HepG2 (cell line): ENCODE data around the gene IL11RA. TPM values are rescaled to one million over a fixed set of nuclear protein-coding genes. Genes with fewer than 3 reads are reported as not detected.

Experiments used
- ATAC-seq: fragments of 200-7000 bp; cut with Tn5 transposase; 3 replicates; pipeline ENCODE4 v1.9.1; 2020; ENCODE audit warnings: mild to moderate bottlenecking, moderate library complexity
- BruUV-seq: library from RNA; stranded (reverse); fragments of 400-500 nt; replicated peaks from 2 replicates; lab custom pipeline; 2021; lab: Mats Ljungman, UMichigan
- CTCF ChIA-PET: fragments of 300-600 bp; formaldehyde crosslinking; extraction: SDS; loops from one replicate; lab custom pipeline; 2021; ENCODE audit warnings: low total read pairs, inconsistent platforms, low intra/inter-chr PET ratio; lab: Yijun Ruan, JAX
- POLR2A ChIA-PET: fragments of 350-600 bp; sonication (Branson Sonifier 250); formaldehyde crosslinking; loops from one replicate; lab custom pipeline; 2020; ENCODE audit warnings: antibody characterized with exemption, inconsistent platforms; lab: Yijun Ruan, JAX
- DNase-seq: peaks from one replicate; pipeline ENCODE4 v3.0.0-alpha.2; 2015; ENCODE audit warnings: low spot score
- FAIRE-seq: peaks from 3 replicates; lab custom pipeline; 2011; peaks lifted over from hg19 to GRCh38; lab: Jason Lieb, UNC
- H2AFZ ChIP-seq: one replicate; pipeline ENCODE4 v1.6.1; 2011; ENCODE audit warnings: low read length, inconsistent platforms
- H3K27ac ChIP-seq: fragments of 300-600 bp; 3 replicates; pipeline ENCODE4 v1.8.0; 2011; ENCODE audit warnings: mixed run types, mild to moderate bottlenecking, mixed read lengths, low read length, inconsistent platforms; ENCODE audit not compliant: insufficient read depth; ENCODE audit errors: extremely low read length
- H3K27me3 ChIP-seq, 2 experiments: fragments of 200-600 bp in 1 of 2; 2 replicates in 1 of 2; 3 replicates in 1 of 2; pipeline versions ENCODE4 v1.6.0 to v1.8.0; 2011; ENCODE audit warnings: low read length in 2 of 2, mild to moderate bottlenecking in 2 of 2, moderate library complexity in 2 of 2, inconsistent platforms in 1 of 2; ENCODE audit not compliant: insufficient read depth in 2 of 2, control insufficient read depth in 1 of 2
- H3K36me3 ChIP-seq, 2 experiments: fragments of 200-600 bp in 1 of 2; replicated peaks in 1 of 2; 2 replicates in 1 of 2; 3 replicates in 1 of 2; pipeline versions ENCODE4 v1.5.1 to v1.8.0; 2011; ENCODE audit warnings: low read length in 2 of 2, inconsistent platforms in 1 of 2; ENCODE audit not compliant: insufficient read depth in 2 of 2, control insufficient read depth in 1 of 2
- H3K4me1 ChIP-seq: 2 replicates; pipeline ENCODE4 v1.5.1; 2012; ENCODE audit warnings: low read length, inconsistent platforms; ENCODE audit not compliant: insufficient read depth
- H3K4me2 ChIP-seq: 2 replicates; pipeline ENCODE4 v1.6.0; 2011; ENCODE audit warnings: low read depth, low read length, inconsistent platforms
- H3K4me3 ChIP-seq, 3 experiments: fragments of 200-600 bp in 1 of 3; sonication (generic), shearing (Covaris generic) in 1 of 3; replicated peaks in 1 of 3; 2 replicates each; pipeline ENCODE4 v1.5.1; 2011 to 2016; ENCODE audit warnings: low read length in 3 of 3, inconsistent platforms in 2 of 3, low read depth in 2 of 3, mild to moderate bottlenecking in 2 of 3, control low read depth in 1 of 3, mixed read lengths in 1 of 3; ENCODE audit not compliant: insufficient read depth in 1 of 3
- H3K79me2 ChIP-seq: one replicate; pipeline ENCODE4 v1.6.1; 2011; ENCODE audit warnings: low read length, inconsistent platforms; ENCODE audit not compliant: insufficient read depth
- H3K9ac ChIP-seq: 2 replicates; pipeline ENCODE4 v1.6.0; 2011; ENCODE audit warnings: mild to moderate bottlenecking, low read depth, low read length, inconsistent platforms; ENCODE audit not compliant: insufficient read depth
- H3K9me3 ChIP-seq: 2 replicates; pipeline ENCODE4 v1.5.1; 2012; ENCODE audit warnings: mild to moderate bottlenecking, low read length
- H4K20me1 ChIP-seq: 2 replicates; pipeline ENCODE4 v1.6.0; 2011; ENCODE audit warnings: inconsistent platforms, mild to moderate bottlenecking, low read length, moderate library complexity; ENCODE audit not compliant: insufficient read depth
- FOSL2 ChIP-seq: sonication (generic); formaldehyde crosslinking; IDR thresholded peaks from 2 replicates; pipeline ENCODE4 v1.4.0; 2020; ENCODE audit warnings: missing genetic modification reagents
- HNRNPUL1 ChIP-seq: fragments of 200-400 bp; formaldehyde crosslinking; IDR thresholded peaks from 2 replicates; pipeline ENCODE4 v1.6.1; 2017; ENCODE audit warnings: low read depth, mild to moderate bottlenecking, low read length, moderate library complexity
- NFYB ChIP-seq: sonication (generic); formaldehyde crosslinking; IDR thresholded peaks from 2 replicates; pipeline ENCODE4 v1.4.0; 2020; ENCODE audit warnings: missing genetic modification reagents
- TOE1 ChIP-seq: sonication (generic); formaldehyde crosslinking; IDR thresholded peaks from 2 replicates; pipeline ENCODE4 v1.4.0; 2020; ENCODE audit warnings: mild to moderate bottlenecking, missing genetic modification reagents
- ZBTB3 ChIP-seq: sonication (generic); formaldehyde crosslinking; IDR thresholded peaks from 2 replicates; pipeline ENCODE4 v1.4.0; 2020; ENCODE audit warnings: low read depth, mild to moderate bottlenecking, moderate library complexity, missing genetic modification reagents, borderline replicate concordance
- ZNF678 ChIP-seq: sonication (generic); formaldehyde crosslinking; IDR thresholded peaks from 2 replicates; pipeline ENCODE4 v1.4.0; 2020; ENCODE audit warnings: mild to moderate bottlenecking, missing genetic modification reagents
- WGBS: methylation state at CpG from one replicate; pipeline ENCODE4 v1.1.6; 2017; ENCODE audit warnings: low lambda C conversion rate; 5-methylcytosine and 5-hydroxymethylcytosine counted together
- in situ Hi-C: cut with HindIII; loops from 2 replicates; pipeline ENCODE4 v1.10.0; 2017; ENCODE audit warnings: low pct_unique_long_range_greater_than_20kb; ENCODE audit not compliant: extremely low pct_ligation_motif_present
- intact Hi-C: fragments of 100-400 bp; cut with micrococcal nuclease; formaldehyde crosslinking; loops from one replicate; pipeline ENCODE4 v1.10.0; 2022; ENCODE audit not compliant: unreplicated experiment
- polyA plus RNA-seq, 8 experiments: library from polyadenylated mRNA; depleted of rRNA in 3 of 8; stranded (reverse) in 7 of 8; unstranded in 1 of 8; fragments of >200 nt; fragmentation: Illumina TruSeq in 4 of 8; extraction: Trizol in 4 of 8; gene quantifications; 2 replicates each; pipeline versions ENCODE4 v1.2.1 to v1.2.3, GENCODE V29; 2011 to 2016; ENCODE audit warnings: low read depth in 4 of 8, missing spikeins in 1 of 8, mixed read lengths in 1 of 8; ENCODE audit not compliant: insufficient read depth in 1 of 8
- total RNA-seq, 5 experiments: library from RNA; depleted of rRNA; stranded (reverse); fragments of >200 nt; fragmentation: Illumina TruSeq; extraction: Trizol; gene quantifications; 2 replicates each; pipeline ENCODE4 v1.2.3, GENCODE V29; 2016; ENCODE audit warnings: low read depth in 1 of 5
- TF ChIP-seq, protein P1 (sequence below): sonication (generic); formaldehyde crosslinking; IDR thresholded peaks from 2 replicates; pipeline ENCODE4 v1.4.0; 2020; ENCODE audit warnings: missing genetic modification reagents, borderline replicate concordance
- TF ChIP-seq, protein P2 (sequence below): sonication (generic); formaldehyde crosslinking; IDR thresholded peaks from 2 replicates; pipeline ENCODE4 v1.4.0; 2020; ENCODE audit warnings: missing genetic modification reagents
- TF ChIP-seq, protein P3 (sequence below): IDR thresholded peaks from 2 replicates; pipeline ENCODE4 v1.6.1; 2016; ENCODE audit warnings: missing compliant biosample characterization, missing genetic modification reagents, borderline replicate concordance
- TF ChIP-seq, protein P4 (sequence below): sonication (generic); formaldehyde crosslinking; IDR thresholded peaks from 2 replicates; pipeline ENCODE4 v1.5.0; 2020; ENCODE audit warnings: mild to moderate bottlenecking, missing genetic modification reagents
- TF ChIP-seq, protein P5 (sequence below): sonication (generic); formaldehyde crosslinking; IDR thresholded peaks from 2 replicates; pipeline ENCODE4 v1.5.0; 2020; ENCODE audit warnings: missing genetic modification reagents

The IL11RA gene
- total and polyA plus RNA-seq, 2 of the 13 experiments (the other 11 are each of a cell fraction or from before 2014, with no cell fraction given), result 2.0 to 4.2 TPM

- peak overlapping the region; percentile 89 for H3K9ac ChIP-seq
- H3K4me1 ChIP-seq, result peaks cover 76% of the 10 kb centered on the region
- POLR2A ChIA-PET, result interaction anchor here (0.7 to 4.1 kb wide), 8 partner anchors 9 to 54 kb away, joined by 3 to 100 read pairs (median 4); partner anchors contain the start of genes ARID3C, CCL27, RPP25L and SIGMAR1
- in situ Hi-C loops (no loop called here), intact Hi-C loops (no loop called here)
- peak overlapping the region; percentile 95 for H3K27ac ChIP-seq
- ATAC-seq, result peak; percentile 9
- H3K4me2 ChIP-seq, result peak overlapping the region; percentile 86
- no peaks in the 10 kb centered on the region for H4K20me1 ChIP-seq
- CTCF ChIA-PET, result interaction anchor here (1.6 to 2.7 kb wide), 4 partner anchors 10 to 54 kb away, joined by 4 to 12 read pairs (median 7); partner anchors contain the start of gene SIGMAR1
- FAIRE-seq, result no peak
- 0% methylated on average over 3 of the region's 8 CpGs for WGBS
- no peaks in the 10 kb centered on the region; a peak in 1 of 5 replicates for H3K27me3 ChIP-seq
- DNase-seq, result no peak
- H3K4me3 ChIP-seq, result peak overlapping the region; percentile 75 to 88 (median 78)
- H3K79me2 ChIP-seq, result peaks cover 16% of the 10 kb centered on the region
- H3K36me3 ChIP-seq, result peaks cover 8 to 18% of the 10 kb centered on the region in 2 experiments
- no TSS peak for BruUV-seq
- no peak overlapping the region for H2AFZ ChIP-seq
- no peaks in the 10 kb centered on the region for H3K9me3 ChIP-seq
- TF ChIP-seq FOSL2 (CRISPR knock-in tag) (no peak), TOE1 (CRISPR knock-in tag) (no peak), ZNF678 (CRISPR knock-in tag) (0 out of 2 replicates have a peak, but pooled peaks have one; percentile 80), ZBTB3 (CRISPR knock-in tag) (0 out of 2 replicates have a peak, but pooled peaks have one; percentile 2), NFYB (CRISPR knock-in tag) (no peak), HNRNPUL1 (no peak)
- TF ChIP-seq, protein P1, sequence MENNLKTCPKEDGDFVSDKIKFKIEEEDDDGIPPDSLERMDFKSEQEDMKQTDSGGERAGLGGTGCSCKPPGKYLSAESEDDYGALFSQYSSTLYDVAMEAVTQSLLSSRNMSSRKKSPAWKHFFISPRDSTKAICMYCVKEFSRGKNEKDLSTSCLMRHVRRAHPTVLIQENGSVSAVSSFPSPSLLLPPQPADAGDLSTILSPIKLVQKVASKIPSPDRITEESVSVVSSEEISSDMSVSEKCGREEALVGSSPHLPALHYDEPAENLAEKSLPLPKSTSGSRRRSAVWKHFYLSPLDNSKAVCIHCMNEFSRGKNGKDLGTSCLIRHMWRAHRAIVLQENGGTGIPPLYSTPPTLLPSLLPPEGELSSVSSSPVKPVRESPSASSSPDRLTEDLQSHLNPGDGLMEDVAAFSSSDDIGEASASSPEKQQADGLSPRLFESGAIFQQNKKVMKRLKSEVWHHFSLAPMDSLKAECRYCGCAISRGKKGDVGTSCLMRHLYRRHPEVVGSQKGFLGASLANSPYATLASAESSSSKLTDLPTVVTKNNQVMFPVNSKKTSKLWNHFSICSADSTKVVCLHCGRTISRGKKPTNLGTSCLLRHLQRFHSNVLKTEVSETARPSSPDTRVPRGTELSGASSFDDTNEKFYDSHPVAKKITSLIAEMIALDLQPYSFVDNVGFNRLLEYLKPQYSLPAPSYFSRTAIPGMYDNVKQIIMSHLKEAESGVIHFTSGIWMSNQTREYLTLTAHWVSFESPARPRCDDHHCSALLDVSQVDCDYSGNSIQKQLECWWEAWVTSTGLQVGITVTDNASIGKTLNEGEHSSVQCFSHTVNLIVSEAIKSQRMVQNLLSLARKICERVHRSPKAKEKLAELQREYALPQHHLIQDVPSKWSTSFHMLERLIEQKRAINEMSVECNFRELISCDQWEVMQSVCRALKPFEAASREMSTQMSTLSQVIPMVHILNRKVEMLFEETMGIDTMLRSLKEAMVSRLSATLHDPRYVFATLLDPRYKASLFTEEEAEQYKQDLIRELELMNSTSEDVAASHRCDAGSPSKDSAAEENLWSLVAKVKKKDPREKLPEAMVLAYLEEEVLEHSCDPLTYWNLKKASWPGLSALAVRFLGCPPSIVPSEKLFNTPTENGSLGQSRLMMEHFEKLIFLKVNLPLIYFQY (CRISPR knock-in tag), result 0 out of 2 replicates have a peak, but pooled peaks have one; percentile 3
- TF ChIP-seq, protein P2, sequence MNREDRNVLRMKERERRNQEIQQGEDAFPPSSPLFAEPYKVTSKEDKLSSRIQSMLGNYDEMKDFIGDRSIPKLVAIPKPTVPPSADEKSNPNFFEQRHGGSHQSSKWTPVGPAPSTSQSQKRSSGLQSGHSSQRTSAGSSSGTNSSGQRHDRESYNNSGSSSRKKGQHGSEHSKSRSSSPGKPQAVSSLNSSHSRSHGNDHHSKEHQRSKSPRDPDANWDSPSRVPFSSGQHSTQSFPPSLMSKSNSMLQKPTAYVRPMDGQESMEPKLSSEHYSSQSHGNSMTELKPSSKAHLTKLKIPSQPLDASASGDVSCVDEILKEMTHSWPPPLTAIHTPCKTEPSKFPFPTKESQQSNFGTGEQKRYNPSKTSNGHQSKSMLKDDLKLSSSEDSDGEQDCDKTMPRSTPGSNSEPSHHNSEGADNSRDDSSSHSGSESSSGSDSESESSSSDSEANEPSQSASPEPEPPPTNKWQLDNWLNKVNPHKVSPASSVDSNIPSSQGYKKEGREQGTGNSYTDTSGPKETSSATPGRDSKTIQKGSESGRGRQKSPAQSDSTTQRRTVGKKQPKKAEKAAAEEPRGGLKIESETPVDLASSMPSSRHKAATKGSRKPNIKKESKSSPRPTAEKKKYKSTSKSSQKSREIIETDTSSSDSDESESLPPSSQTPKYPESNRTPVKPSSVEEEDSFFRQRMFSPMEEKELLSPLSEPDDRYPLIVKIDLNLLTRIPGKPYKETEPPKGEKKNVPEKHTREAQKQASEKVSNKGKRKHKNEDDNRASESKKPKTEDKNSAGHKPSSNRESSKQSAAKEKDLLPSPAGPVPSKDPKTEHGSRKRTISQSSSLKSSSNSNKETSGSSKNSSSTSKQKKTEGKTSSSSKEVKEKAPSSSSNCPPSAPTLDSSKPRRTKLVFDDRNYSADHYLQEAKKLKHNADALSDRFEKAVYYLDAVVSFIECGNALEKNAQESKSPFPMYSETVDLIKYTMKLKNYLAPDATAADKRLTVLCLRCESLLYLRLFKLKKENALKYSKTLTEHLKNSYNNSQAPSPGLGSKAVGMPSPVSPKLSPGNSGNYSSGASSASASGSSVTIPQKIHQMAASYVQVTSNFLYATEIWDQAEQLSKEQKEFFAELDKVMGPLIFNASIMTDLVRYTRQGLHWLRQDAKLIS (CRISPR knock-in tag), result no peak
- TF ChIP-seq, protein P3, sequence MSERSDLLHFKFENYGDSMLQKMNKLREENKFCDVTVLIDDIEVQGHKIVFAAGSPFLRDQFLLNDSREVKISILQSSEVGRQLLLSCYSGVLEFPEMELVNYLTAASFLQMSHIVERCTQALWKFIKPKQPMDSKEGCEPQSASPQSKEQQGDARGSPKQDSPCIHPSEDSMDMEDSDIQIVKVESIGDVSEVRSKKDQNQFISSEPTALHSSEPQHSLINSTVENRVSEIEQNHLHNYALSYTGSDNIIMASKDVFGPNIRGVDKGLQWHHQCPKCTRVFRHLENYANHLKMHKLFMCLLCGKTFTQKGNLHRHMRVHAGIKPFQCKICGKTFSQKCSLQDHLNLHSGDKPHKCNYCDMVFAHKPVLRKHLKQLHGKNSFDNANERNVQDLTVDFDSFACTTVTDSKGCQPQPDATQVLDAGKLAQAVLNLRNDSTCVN (CRISPR knock-in tag), result no peak
- TF ChIP-seq, protein P4, sequence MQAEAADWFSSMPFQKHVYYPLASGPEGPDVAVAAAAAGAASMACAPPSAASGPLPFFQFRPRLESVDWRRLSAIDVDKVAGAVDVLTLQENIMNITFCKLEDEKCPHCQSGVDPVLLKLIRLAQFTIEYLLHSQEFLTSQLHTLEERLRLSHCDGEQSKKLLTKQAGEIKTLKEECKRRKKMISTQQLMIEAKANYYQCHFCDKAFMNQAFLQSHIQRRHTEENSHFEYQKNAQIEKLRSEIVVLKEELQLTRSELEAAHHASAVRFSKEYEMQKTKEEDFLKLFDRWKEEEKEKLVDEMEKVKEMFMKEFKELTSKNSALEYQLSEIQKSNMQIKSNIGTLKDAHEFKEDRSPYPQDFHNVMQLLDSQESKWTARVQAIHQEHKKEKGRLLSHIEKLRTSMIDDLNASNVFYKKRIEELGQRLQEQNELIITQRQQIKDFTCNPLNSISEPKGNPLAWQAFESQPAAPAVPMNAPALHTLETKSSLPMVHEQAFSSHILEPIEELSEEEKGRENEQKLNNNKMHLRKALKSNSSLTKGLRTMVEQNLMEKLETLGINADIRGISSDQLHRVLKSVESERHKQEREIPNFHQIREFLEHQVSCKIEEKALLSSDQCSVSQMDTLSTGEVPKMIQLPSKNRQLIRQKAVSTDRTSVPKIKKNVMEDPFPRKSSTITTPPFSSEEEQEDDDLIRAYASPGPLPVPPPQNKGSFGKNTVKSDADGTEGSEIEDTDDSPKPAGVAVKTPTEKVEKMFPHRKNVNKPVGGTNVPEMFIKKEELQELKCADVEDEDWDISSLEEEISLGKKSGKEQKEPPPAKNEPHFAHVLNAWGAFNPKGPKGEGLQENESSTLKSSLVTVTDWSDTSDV, result 0 out of 2 replicates have a peak, but pooled peaks have one; percentile 50
- TF ChIP-seq, protein P5, sequence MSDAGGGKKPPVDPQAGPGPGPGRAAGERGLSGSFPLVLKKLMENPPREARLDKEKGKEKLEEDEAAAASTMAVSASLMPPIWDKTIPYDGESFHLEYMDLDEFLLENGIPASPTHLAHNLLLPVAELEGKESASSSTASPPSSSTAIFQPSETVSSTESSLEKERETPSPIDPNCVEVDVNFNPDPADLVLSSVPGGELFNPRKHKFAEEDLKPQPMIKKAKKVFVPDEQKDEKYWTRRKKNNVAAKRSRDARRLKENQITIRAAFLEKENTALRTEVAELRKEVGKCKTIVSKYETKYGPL (CRISPR knock-in tag), result no peak
Observed at GRCh38 chr9:34647084-34647403, 4.9 kb upstream of the IL11RA start.
